Small intestine (tissue), 7 donors: ENCODE data around the gene FLRT3. TPM values are rescaled to one million over a fixed set of nuclear protein-coding genes. Genes with fewer than 3 reads are reported as not detected.

Experiments
- DNase-seq, 2 donors: peaks; one replicate each; pipeline versions ENCODE4 v3.0.0 to v3.0.0-alpha.2; 2013
- FAIRE-seq: peaks from 2 replicates; lab custom pipeline; 2012; peaks lifted over from hg19 to GRCh38; lab: Jason Lieb, UNC
- H3K27ac ChIP-seq, 3 donors: one replicate each; pipeline ENCODE4 v1.5.1; 2013; ENCODE audit warnings: low read length in 2 of 3, mild to moderate bottlenecking in 2 of 3, control low read depth in 1 of 3, inconsistent platforms in 1 of 3, low read depth in 1 of 3, moderate library complexity in 1 of 3
- H3K27me3 ChIP-seq, 3 donors: one replicate each; pipeline ENCODE4 v1.6.1; 2013; ENCODE audit warnings: low read length in 3 of 3, inconsistent platforms in 1 of 3; ENCODE audit not compliant: control insufficient read depth in 3 of 3, insufficient read depth in 3 of 3
- H3K36me3 ChIP-seq, 3 donors: one replicate each; pipeline ENCODE4 v1.6.1; 2013; ENCODE audit warnings: low read length in 3 of 3, inconsistent platforms in 1 of 3, low read depth in 1 of 3, mild to moderate bottlenecking in 1 of 3, moderate library complexity in 1 of 3; ENCODE audit not compliant: control insufficient read depth in 3 of 3, insufficient read depth in 2 of 3
- H3K4me1 ChIP-seq, 3 donors: one replicate each; pipeline ENCODE4 v1.6.1; 2013; ENCODE audit warnings: low read length in 2 of 3, inconsistent platforms in 1 of 3, low read depth in 1 of 3, mild to moderate bottlenecking in 1 of 3, moderate library complexity in 1 of 3; ENCODE audit not compliant: control insufficient read depth in 3 of 3, insufficient read depth in 2 of 3
- H3K4me3 ChIP-seq, 3 donors: one replicate each; pipeline ENCODE4 v1.5.1; 2013; ENCODE audit warnings: low read length in 3 of 3, control low read depth in 1 of 3, inconsistent platforms in 1 of 3, low read depth in 1 of 3, mild to moderate bottlenecking in 1 of 3, moderate library complexity in 1 of 3
- H3K9me3 ChIP-seq, 2 donors: one replicate each; pipeline ENCODE4 v1.6.1; 2013; ENCODE audit warnings: low read depth in 1 of 2, low read length in 1 of 2; ENCODE audit not compliant: control insufficient read depth in 2 of 2, insufficient read depth in 1 of 2
- WGBS, 3 donors: extraction: QIAGEN DNeasy Blood & Tissue Kit; methylation state at CpG; one replicate each; pipeline ENCODE4 v1.1.7; 2013; 5-methylcytosine and 5-hydroxymethylcytosine counted together
- polyA plus RNA-seq, 4 donors: library from polyadenylated mRNA; stranded (reverse) in 3 of 4; unstranded in 1 of 4; fragments of 200-250 nt in 3 of 4; fragments of 120-200 nt in 1 of 4; gene quantifications; one replicate each; pipeline versions ENCODE4 v1.2.1 to v1.2.3, GENCODE V29; 2013
- donor health status: healthy with polysubstance abuse.
- donor health status: control.
- donor health status: control.
- donor health status: Bipolar disorder and iron deficiency.
- donor health status: healthy.

The FLRT3 gene
- polyA plus RNA-seq, 4 donors: 2.9 to 62.5 (median 3.3) TPM

GRCh38 chr20:14374196-14374595 is 36.8 kb upstream of the FLRT3 start:
- DNase-seq: no peak
- H3K27me3 ChIP-seq: no peaks in the 10 kb centered on the region
- H3K27ac ChIP-seq: no peak overlapping the region
- no peaks in the 10 kb centered on the region for H3K36me3 ChIP-seq
- H3K9me3 ChIP-seq: no peaks in the 10 kb centered on the region
- no peak for FAIRE-seq
- H3K4me3 ChIP-seq: no peak overlapping the region
- H3K4me1 ChIP-seq: peaks cover 0 to 15% (median 0%) of the 10 kb centered on the region in 3 donors
- WGBS, 3 donors: 60 to 84% (median 68%) methylated on average over 3 of the region's 3 CpGs

- Histone ChIP-seq H3K4me3 (no peak overlapping the region), H3K27ac (peak overlapping the region in 1 of 3 donors; percentile 20), H3K36me3 (no peaks in the 10 kb centered on the region), H3K4me1 (peaks cover 0 to 4% (median 0%) of the 10 kb centered on the region in 3 donors), H3K27me3 (no peaks in the 10 kb centered on the region), H3K9me3 (peaks cover 0 to 9% of the 10 kb centered on the region in 2 donors)
- FAIRE-seq (no peak), DNase-seq (peak; percentile 48 to 87)
- 22 to 68% (median 43%) methylated on average over 3 of the region's 3 CpGs for WGBS, 3 donors
Observed at GRCh38 chr20:14361509-14362345, 24.3 kb upstream of the FLRT3 start.

DNA sequence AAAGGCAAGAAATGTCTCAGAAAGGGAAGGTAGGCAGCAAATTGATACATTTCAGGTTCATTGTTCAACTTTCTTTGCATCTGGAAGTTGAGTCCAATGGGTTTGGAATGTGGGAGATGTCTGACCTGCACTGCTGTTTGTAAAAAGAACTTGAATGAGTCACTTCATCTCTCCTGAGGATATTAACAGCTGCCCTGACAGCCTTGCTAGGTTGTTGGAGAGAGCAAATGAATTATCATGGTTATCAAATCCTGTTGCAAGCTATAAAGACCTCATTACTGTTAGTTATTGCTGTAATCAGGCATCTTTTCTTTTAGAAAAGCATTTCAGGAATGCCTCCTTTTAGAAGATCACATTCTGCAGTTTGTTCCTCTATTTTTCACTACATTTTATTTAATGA is 23.0 kb upstream of the FLRT3 start:
- no peak overlapping the region for H3K4me3 ChIP-seq
- FAIRE-seq (no peak), DNase-seq (peak in 1 of 2 donors; percentile 59)
- no peaks in the 10 kb centered on the region for H3K27me3 ChIP-seq
- peak overlapping the region in 1 of 3 donors; percentile 20 for H3K27ac ChIP-seq
- no peaks in the 10 kb centered on the region for H3K36me3 ChIP-seq
- peaks cover 0 to 4% of the 10 kb centered on the region in 2 donors for H3K9me3 ChIP-seq
- peaks cover 0 to 4% (median 0%) of the 10 kb centered on the region in 3 donors for H3K4me1 ChIP-seq

GRCh38 chr20:14355791-14356190 is 18.4 kb upstream of the FLRT3 start:
- Histone ChIP-seq H3K27me3 (no peaks in the 10 kb centered on the region), H3K9me3 (no peaks in the 10 kb centered on the region), H3K4me1 (no peaks in the 10 kb centered on the region), H3K4me3 (no peak overlapping the region), H3K36me3 (no peaks in the 10 kb centered on the region), H3K27ac (no peak overlapping the region)
- FAIRE-seq (no peak), DNase-seq (no peak)
- 51 to 90% (median 67%) methylated on average over 1 of the region's 1 CpG for whole genome bisulfite sequencing, 3 donors

- FAIRE-seq (no peak), DNase-seq (no peak)
- Histone ChIP-seq H3K27ac (peak overlapping the region in 1 of 3 donors; percentile 64), H3K9me3 (no peaks in the 10 kb centered on the region), H3K27me3 (no peaks in the 10 kb centered on the region), H3K4me1 (peaks cover 0 to 31% (median 3%) of the 10 kb centered on the region in 3 donors), H3K4me3 (no peak overlapping the region), H3K36me3 (no peaks in the 10 kb centered on the region)
- 14 to 33% (median 19%) methylated on average over 1 of the region's 1 CpG for WGBS, 3 donors
Observed at GRCh38 chr20:14344746-14345145, 7.3 kb upstream of the FLRT3 start.

DNA sequence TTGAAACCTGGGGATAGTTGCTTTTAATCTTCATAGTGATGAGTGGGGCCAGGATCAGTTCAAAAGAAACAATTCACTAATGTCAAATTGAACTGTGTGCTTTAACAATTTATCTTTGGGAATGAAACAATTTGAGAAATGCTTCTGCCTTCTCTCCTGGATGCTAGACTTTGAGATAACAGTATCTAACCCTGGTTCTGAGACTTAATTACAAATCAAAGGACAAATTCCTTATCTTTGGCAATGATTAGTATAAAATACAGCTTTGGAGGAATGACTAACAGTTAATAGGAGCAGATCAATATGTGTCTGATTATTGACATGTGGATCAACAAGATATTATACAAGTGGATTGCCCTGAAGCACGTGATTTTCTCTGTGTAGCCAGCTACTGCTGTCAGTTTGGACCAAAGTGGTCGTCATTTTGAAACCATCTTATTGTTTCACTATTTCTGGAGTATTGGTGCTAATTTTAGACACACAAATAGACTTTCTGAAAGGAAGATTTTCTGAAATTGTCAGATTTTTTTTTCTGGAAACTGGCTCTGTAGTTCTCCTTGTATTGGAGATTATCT is 6.2 kb upstream of the FLRT3 start:
- peak; percentile 52 to 75 for DNase-seq
- Histone ChIP-seq H3K27me3 (no peaks in the 10 kb centered on the region), H3K36me3 (no peaks in the 10 kb centered on the region), H3K4me3 (no peak overlapping the region), H3K4me1 (peaks cover 0 to 31% (median 3%) of the 10 kb centered on the region in 3 donors), H3K27ac (peak overlapping the region in 1 of 3 donors; percentile 78), H3K9me3 (no peaks in the 10 kb centered on the region)
- no peak for FAIRE-seq
- whole genome bisulfite sequencing, 3 donors: 8 to 59% (median 14%) methylated on average over 2 of the region's 2 CpGs

DNA sequence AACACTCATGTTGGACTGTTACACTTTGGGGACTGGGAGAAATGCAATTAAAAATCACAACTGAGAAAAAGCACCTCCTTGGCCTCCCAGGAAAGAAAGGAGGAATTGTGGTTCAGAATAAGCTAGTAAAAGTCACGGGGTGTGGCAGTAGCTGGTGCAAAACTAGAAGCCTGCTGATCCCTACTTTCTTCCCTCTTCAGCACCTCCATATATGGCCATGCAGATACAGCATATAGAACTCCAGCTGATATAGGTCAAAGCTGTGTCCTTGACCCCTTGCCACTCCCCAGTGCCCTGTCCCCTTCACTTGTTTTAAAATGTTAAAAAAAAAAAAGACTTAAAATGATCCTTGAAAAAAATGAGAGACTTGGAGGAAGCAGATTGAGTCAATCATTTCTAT is 5.5 kb upstream of the FLRT3 start:
- Histone ChIP-seq H3K27me3 (no peaks in the 10 kb centered on the region), H3K27ac (peak overlapping the region in 1 of 3 donors; percentile 78), H3K4me3 (no peak overlapping the region), H3K9me3 (no peaks in the 10 kb centered on the region), H3K4me1 (peaks cover 0 to 31% (median 3%) of the 10 kb centered on the region in 3 donors), H3K36me3 (no peaks in the 10 kb centered on the region)
- FAIRE-seq (no peak), DNase-seq (peak; percentile 54 to 71)
- 7 to 62% (median 20%) methylated on average over 1 of the region's 1 CpG for WGBS, 3 donors

DNA sequence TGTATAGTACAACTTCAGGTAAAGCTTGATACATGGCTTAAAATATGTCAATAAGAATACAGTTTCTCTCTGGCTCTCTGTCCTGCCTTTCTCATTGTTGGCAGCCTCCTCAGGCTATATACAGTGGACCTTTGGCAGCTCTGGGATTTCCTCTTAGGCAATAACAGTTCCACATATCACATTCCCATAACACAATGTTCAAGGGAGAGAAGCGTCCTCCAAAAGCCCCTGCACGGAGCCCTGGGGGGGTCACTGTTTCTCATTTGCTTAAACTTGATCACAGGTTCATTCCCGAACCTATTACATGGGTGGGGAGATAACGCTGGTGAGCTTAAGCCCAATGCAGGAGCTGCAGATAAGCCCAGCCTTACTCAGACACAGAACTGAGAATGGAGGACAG is 4.4 kb upstream of the FLRT3 start:
- no peaks in the 10 kb centered on the region for H3K27me3 ChIP-seq
- H3K4me3 ChIP-seq: no peak overlapping the region
- peak; percentile 68 to 69 for DNase-seq
- peak overlapping the region in 1 of 3 donors; percentile 78 for H3K27ac ChIP-seq
- FAIRE-seq: no peak
- H3K9me3 ChIP-seq: no peaks in the 10 kb centered on the region
- 10 to 47% (median 40%) methylated on average over 4 of the region's 4 CpGs for WGBS, 3 donors
- no peaks in the 10 kb centered on the region for H3K36me3 ChIP-seq
- peaks cover 0 to 31% (median 3%) of the 10 kb centered on the region in 3 donors for H3K4me1 ChIP-seq
